Hepatic stellate cell (primary cell): Measurements from ENCODE around the gene DNASE2B.

Source experiments
- DNase-seq: peaks from one replicate; pipeline ENCODE4 v3.0.0; 2011; ENCODE audit warnings: low spot score

Gene DNASE2B, protein sequence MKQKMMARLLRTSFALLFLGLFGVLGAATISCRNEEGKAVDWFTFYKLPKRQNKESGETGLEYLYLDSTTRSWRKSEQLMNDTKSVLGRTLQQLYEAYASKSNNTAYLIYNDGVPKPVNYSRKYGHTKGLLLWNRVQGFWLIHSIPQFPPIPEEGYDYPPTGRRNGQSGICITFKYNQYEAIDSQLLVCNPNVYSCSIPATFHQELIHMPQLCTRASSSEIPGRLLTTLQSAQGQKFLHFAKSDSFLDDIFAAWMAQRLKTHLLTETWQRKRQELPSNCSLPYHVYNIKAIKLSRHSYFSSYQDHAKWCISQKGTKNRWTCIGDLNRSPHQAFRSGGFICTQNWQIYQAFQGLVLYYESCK

DNA sequence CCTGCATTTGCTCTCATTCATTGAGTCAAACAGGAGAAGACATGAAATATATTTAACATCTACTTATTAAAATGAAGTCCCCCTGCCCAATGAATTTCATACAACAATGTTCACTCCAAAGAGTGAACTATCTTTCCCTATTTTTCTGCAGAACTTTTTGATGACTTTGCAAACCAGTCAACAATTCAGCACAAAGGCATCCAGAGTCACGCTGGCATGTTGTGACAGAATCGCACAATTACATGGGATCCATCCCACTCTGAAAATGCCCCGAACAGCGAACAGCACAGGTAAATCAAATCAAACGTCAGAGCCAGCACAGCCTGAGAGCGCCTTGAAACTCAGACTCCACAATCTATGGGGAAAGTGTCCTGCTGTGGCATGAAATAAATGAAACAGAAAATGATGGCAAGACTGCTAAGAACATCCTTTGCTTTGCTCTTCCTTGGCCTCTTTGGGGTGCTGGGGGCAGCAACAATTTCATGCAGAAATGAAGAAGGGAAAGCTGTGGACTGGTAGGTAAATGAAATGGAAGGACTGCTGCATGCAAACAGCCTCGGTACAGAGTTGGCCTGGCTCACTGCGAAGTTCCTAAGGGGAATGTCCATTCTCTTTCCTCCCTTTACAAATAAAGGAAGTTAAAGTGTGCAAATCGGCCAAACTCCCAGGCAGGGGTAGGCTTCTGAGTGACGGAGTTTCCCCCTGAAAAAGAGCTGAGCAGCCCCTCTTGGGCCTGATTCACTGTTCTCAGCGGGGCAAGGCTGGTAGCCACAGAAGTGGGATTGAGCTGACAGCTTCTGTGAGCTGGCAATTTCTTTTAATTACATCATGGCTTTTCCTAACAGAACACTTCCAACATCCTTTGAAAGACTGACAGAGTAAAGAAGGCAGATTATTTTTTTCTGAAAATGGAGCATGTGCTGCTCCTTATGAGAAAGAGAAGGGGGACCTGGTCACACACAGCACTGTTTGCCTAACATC lies at the start of gene DNASE2B:
TSS of gene DNASE2B (plus strand) at position 310 of the 981 bp plus-strand sequence. CDS start at position 391, 81 bp downstream.
- DNase-seq, result no peak

GRCh38 chr1:84348759-84349158 lies 49.5 kb upstream of the DNASE2B start:
- no peak for DNase-seq

- DNase-seq, result no peak
These were observed 48.2 kb upstream of the DNASE2B start for GRCh38 chr1:84350104-84350503.

DNA sequence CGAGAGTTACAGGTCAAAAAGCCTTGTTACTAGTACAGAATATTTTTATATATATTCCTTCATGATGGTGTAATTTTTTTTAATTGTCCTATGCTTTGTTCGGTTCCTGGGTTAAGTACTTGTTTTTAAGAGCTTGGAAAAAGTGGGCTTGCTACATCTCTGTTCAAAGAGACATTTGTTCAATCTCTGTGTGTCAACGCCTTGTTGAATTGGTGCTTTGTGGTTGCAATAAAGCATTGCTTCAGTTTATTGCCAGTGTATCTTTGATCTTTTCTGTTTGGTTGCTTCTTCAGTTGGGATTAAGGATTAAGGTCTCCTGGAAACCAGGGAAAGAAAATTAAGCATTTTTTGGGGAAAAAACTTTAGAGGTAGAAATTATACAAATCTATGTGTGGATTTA lies 47.7 kb upstream of the DNASE2B start:
- DNase-seq, result no peak

DNA sequence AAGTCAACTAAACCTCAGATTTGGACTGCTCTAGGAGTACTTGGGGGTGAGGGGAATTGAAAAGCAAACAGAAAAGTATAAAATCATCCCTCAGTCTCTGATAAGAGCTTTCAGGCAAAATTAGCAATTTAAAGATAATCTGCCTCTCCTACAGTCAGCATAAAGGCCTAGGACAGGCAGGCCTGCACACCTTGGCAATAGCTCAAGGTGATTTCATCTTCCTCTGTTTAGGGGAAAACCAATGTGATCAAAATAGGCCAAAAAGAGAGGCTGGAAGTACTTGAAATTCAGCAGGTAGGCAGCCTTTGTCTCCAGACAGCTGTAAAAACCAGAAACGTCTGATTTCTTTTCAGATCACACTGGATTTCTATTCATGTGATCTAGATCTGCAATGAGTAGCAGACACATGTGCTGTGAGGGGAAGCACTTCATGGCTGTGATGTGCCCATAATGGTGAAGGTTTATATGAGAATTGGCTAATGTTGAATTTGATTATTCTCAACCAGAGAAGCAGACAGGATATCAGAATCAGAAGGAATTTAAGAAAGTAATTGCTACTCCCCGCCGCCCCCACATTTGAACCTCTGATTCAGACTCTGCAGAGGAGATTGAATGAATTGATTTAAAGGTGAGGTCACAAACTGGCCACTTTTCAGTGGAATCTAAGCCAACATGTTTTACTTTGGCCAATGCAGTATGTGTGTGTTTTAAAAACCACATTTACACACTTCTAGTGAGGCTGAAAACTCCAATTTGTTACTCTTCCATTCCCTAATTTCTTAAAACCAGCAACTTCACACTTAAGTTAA lies 45.8 kb upstream of the DNASE2B start:
- no peak for DNase-seq

DNA sequence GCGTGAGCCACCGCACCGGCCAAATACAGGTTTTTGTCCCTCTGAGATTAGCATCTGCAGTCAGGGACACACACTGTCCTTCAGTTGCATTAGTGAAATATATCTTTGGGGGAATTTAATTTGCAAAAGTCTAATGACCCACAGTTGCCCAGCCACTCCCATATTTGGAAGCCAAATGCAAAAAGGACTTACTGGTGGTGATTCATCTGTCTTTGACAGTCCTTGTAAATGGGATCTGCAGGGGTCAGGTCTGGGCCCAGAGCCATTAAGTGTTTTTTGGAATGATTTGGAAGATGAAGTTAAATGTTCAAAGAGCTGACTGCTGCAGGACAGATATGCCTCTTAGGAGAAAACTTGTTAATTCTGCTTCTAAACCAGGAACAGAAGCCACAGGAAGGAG lies 44.6 kb upstream of the DNASE2B start:
- DNase-seq, result no peak

DNA sequence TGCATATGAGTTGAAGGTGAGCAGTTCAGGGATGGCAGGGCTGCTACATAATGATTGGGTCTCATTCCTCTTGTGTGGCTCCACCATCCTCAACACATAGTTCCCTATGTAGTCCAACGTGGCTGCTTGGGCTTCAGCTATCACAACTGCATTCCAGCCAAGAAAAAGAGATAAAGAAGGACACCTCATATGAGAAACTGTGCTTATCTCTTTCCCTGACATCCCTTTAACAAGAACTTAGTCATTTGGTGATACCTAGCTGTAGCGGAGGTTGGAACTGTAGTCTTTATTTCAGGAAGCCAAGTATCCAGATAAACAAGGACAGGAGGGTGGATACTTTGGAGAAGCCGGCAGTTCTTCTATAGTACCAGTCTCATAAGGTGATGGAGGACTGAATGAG lies 42.7 kb upstream of the DNASE2B start:
- DNase-seq, result no peak

GRCh38 chr1:84356881-84357280 lies 41.4 kb upstream of the DNASE2B start:
- no peak for DNase-seq

- DNase-seq, result no peak
These were observed 39.6 kb upstream of the DNASE2B start for GRCh38 chr1:84358695-84359094.

DNA sequence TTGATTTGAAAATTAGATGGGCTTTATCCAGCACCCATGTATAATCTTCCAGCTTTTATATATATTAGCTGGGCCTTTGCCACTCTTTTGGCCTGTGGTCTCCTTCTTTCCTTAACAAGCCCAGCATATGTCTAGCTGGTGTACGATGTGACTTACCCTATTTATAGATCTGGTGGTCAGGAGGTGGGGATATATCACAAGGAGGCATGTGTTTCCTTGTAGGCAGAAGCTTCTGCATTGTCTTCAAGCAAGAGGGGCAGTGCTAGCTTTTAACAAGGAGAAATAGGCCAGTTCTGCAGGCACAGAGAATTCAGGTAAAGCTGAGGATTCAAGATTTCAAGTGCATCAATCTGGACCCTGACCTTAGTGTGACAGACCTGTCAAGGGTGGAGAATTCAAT lies 38.0 kb upstream of the DNASE2B start:
- no peak for DNase-seq

GRCh38 chr1:84361796-84362195 lies 36.5 kb upstream of the DNASE2B start:
- DNase-seq, result no peak

DNA sequence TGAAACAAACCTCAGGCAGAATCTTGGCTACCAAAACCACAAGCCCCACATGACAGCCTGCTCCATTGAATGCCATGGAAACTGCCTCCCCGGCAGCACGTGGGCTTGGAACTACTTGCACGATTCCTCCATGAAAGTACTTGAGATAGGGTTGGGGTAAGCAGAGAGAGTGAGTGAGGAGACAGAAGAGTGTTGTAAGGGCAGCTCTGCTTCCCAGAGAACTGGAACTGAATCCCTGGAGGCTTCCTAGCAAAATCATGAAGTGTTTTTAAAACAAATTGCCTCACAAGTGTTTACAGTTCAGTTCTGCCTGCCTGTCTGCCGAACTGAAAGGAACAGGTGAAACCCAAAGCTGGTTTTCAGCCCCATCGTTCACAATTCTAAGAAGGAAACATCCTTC lies 35.3 kb upstream of the DNASE2B start:
- no peak for DNase-seq

DNA sequence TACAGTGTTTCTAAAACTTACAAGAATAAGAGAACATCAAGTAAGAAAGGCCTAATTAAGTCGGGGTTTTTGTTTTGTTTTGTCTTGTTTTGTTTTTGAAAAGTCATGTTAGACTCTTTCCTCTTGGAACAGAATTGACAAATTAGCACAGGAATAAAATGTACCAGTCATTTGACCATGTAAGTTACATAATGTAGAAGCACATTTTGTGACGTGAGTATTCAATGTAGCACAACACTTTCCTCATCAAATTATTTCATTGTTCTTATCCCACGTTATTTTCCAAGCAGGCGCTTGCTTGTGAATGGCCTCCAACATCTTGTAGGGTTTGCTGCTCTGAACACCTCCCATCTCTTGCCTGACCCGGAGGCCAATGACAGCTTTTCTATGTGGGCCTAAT lies 34.7 kb upstream of the DNASE2B start:
- DNase-seq, result no peak

DNA sequence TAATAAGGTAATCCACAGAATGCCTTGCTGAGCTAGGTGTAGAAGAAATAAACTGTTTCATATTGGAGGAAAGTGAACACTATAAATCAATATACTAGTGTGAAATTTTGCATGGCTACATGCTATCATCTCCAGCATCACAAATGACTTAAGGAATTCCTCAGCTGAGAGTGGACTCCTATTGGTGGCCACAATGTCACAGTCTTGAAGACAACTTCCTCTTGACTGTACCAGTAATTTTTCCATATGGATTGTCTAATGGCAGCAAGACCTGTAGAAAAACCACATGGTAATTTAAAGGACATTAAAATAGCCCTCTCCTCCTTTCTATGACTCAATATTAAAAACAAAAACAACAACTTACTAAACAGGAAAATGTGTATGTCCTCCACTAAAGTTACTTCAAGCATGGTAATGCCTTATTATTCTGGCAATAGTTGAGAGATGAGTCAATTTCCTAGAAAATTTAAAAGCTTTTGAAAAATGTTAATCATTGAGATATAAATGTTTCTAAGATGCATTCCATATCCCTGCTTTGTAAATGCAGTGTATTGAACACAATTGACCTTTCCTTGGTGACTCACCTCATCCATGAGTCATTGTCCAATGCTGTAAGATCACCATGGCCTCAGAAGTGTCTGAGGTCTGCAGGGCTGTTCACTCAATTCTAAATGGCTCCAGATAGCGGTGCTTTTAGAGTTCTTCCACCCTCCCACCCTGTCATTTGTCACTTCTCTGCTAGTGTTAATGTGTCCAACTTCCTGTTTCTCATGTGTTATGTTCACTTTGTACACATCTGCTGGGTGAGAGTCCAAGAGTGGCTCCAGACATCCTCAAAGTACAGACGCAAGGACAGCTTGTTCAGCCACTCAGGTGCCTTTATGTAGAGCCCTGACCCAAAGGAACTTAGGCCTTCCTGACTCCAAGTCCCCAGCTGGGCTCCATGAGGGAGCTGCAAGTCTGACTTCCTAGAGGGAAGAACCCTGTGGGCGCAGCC lies 32.8 kb upstream of the DNASE2B start:
- peak; percentile 64 for DNase-seq

GRCh38 chr1:84366786-84367185 lies 31.5 kb upstream of the DNASE2B start:
- no peak for DNase-seq

DNA sequence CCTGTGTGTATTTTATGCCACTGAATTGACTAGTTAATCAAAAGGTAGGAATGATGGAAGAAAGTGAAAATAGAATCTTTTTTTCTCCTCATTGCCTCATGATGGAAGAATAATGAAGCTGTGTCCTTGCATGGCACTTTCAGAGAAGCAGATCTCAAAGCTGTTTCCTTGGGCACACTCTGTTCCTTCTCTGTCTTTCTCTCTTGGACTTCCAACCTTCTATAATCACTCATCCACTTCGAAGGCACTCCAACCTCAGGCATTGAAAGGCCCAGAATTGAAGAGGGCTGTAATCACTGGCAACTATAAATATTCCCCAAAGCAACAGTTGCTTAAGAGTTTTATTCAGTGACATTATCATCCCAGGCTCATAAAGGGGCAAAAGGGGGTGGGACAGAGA lies 31.1 kb upstream of the DNASE2B start:
- no peak for DNase-seq

- DNase-seq, result no peak
These were observed 29.8 kb upstream of the DNASE2B start for GRCh38 chr1:84368441-84368840.

DNA sequence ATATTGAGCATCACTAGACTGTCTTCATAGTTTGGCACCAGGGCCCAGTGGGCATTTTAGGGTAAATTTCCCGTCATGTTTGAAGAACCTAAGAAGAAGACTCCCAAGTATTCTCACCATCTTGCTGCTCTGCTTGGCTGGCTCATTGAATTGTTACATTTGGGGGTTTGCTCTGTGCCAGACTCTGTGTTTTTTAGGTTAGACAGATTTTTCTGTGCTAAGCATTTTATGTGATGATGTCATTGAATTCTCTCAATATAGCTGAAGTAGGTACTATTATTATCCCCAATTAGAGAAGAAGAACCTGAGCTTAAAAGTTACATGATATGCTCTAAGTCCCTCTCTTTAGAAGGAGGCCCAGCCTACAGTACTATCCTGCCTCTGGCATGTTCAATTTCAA lies 28.0 kb upstream of the DNASE2B start:
- no peak for DNase-seq

- DNase-seq, result no peak
These were observed 27.4 kb upstream of the DNASE2B start for GRCh38 chr1:84370831-84371394.

GRCh38 chr1:84373436-84374141 lies 24.7 kb upstream of the DNASE2B start:
- DNase-seq, result no peak
